ENCODE data around the gene CDC25A. TPM values are rescaled to one million over a fixed set of nuclear protein-coding genes. Genes with fewer than 3 reads are reported as not detected.
"Not testable (repeated sequence)": the region's sequence is repeated elsewhere in the genome, so short reads cannot be mapped to it uniquely, and the experiment has no call there.

The CDC25A gene
- total RNA-seq, 3 donors from 2014 or later (not counting 1 experiment from before 2014, with no cell fraction given) = 0.56 to 1.3 (median 0.72) TPM

- Mint-ChIP-seq H3K9me3 (no peaks in the 10 kb centered on the region), H3K4me1 (no peaks in the 10 kb centered on the region), H3K36me3 (no peaks in the 10 kb centered on the region), H3K27ac (no peak overlapping the region), H3K4me3 (no peak overlapping the region), H3K27me3 (ENCODE audit: low read depth in 2 of 2) (no peaks in the 10 kb centered on the region)
- WGBS (ENCODE audit: insufficient coverage) = 83% methylated on average over 3 of the region's 3 CpGs
- DNase-seq = no peak
- no peaks in the 10 kb centered on the region for H3K27me3 ChIP-seq (ENCODE audit: control insufficient read depth, insufficient read depth, low read length)
- no peaks in the 10 kb centered on the region for H3K9me3 ChIP-seq (ENCODE audit: control insufficient read depth, insufficient read depth, low read length)
- intact Hi-C loops (cut with micrococcal nuclease) = no loop called here
- no peak overlapping the region for H3K27ac ChIP-seq (ENCODE audit: low read length)
- no peak for TF ChIP-seq CTCF (IDR thresholded peaks at IDR 0.05)
- no peak for ATAC-seq
- no peaks in the 10 kb centered on the region for H3K4me1 ChIP-seq (ENCODE audit: control insufficient read depth, insufficient read depth, low read length)
- H3K36me3 ChIP-seq (ENCODE audit: control insufficient read depth, insufficient read depth, low read length) = no peaks in the 10 kb centered on the region
- H3K4me3 ChIP-seq (ENCODE audit: low read length) = no peak overlapping the region
Observed at GRCh38 chr3:48215019-48215418, 26.8 kb upstream of the CDC25A start.

GRCh38 chr3:48214225-48214624 is 26.0 kb upstream of the CDC25A start:
- no peaks in the 10 kb centered on the region for H3K27me3 Mint-ChIP-seq (ENCODE audit: low read depth in 2 of 2)
- DNase-seq = no peak
- Histone ChIP-seq H3K27me3 (ENCODE audit: control insufficient read depth, insufficient read depth, low read length) (no peaks in the 10 kb centered on the region), H3K36me3 (ENCODE audit: control insufficient read depth, insufficient read depth, low read length) (no peaks in the 10 kb centered on the region), H3K4me3 (ENCODE audit: low read length) (no peak overlapping the region), H3K27ac (ENCODE audit: low read length) (no peak overlapping the region), H3K4me1 (ENCODE audit: control insufficient read depth, insufficient read depth, low read length) (no peaks in the 10 kb centered on the region), H3K9me3 (ENCODE audit: control insufficient read depth, insufficient read depth, low read length) (no peaks in the 10 kb centered on the region)
- intact Hi-C loops (cut with micrococcal nuclease) = no loop called here
- H3K4me1 Mint-ChIP-seq = no peaks in the 10 kb centered on the region
- H3K4me3 Mint-ChIP-seq = no peak overlapping the region
- 90% methylated on average over 3 of the region's 3 CpGs for WGBS (ENCODE audit: insufficient coverage)
- TF ChIP-seq CTCF (IDR thresholded peaks at IDR 0.05) = no peak
- no peaks in the 10 kb centered on the region for H3K36me3 Mint-ChIP-seq
- no peak for ATAC-seq
- no peak overlapping the region for H3K27ac Mint-ChIP-seq
- no peaks in the 10 kb centered on the region for H3K9me3 Mint-ChIP-seq

GRCh38 chr3:48211776-48212175 is 23.6 kb upstream of the CDC25A start:
- H3K4me1 ChIP-seq (ENCODE audit: control insufficient read depth, insufficient read depth, low read length); H3K4me3 Mint-ChIP-seq; ATAC-seq; H3K36me3 ChIP-seq (ENCODE audit: control insufficient read depth, insufficient read depth, low read length); H3K4me1 Mint-ChIP-seq; DNase-seq; intact Hi-C loops (cut with micrococcal nuclease); H3K9me3 Mint-ChIP-seq; H3K27me3 ChIP-seq (ENCODE audit: control insufficient read depth, insufficient read depth, low read length); H3K27ac Mint-ChIP-seq; H3K4me3 ChIP-seq (ENCODE audit: low read length); H3K27me3 Mint-ChIP-seq (ENCODE audit: low read depth in 2 of 2); H3K36me3 Mint-ChIP-seq; H3K9me3 ChIP-seq (ENCODE audit: control insufficient read depth, insufficient read depth, low read length); H3K27ac ChIP-seq (ENCODE audit: low read length): not testable (repeated sequence)
- WGBS (ENCODE audit: insufficient coverage) = 96% methylated on average over 8 of the region's 36 CpGs

GRCh38 chr3:48210534-48210933 is 22.3 kb upstream of the CDC25A start:
- ATAC-seq; H3K27me3 ChIP-seq (ENCODE audit: control insufficient read depth, insufficient read depth, low read length); H3K4me1 Mint-ChIP-seq; DNase-seq; H3K9me3 Mint-ChIP-seq; H3K27me3 Mint-ChIP-seq (ENCODE audit: low read depth in 2 of 2); H3K27ac Mint-ChIP-seq; intact Hi-C loops (cut with micrococcal nuclease); H3K36me3 Mint-ChIP-seq; H3K9me3 ChIP-seq (ENCODE audit: control insufficient read depth, insufficient read depth, low read length); H3K4me3 ChIP-seq (ENCODE audit: low read length); H3K4me3 Mint-ChIP-seq; H3K27ac ChIP-seq (ENCODE audit: low read length); H3K4me1 ChIP-seq (ENCODE audit: control insufficient read depth, insufficient read depth, low read length); H3K36me3 ChIP-seq (ENCODE audit: control insufficient read depth, insufficient read depth, low read length): not testable (repeated sequence)
- WGBS (ENCODE audit: insufficient coverage) = 85% methylated on average over 28 of the region's 48 CpGs

- no peak for TF ChIP-seq CTCF (IDR thresholded peaks at IDR 0.05)
- no peaks in the 10 kb centered on the region for H3K9me3 Mint-ChIP-seq
- intact Hi-C loops (cut with micrococcal nuclease) = no loop called here
- Histone ChIP-seq H3K4me1 (ENCODE audit: control insufficient read depth, insufficient read depth, low read length) (no peaks in the 10 kb centered on the region), H3K9me3 (ENCODE audit: control insufficient read depth, insufficient read depth, low read length) (no peaks in the 10 kb centered on the region), H3K4me3 (ENCODE audit: low read length) (no peak overlapping the region), H3K27ac (ENCODE audit: low read length) (no peak overlapping the region), H3K36me3 (ENCODE audit: control insufficient read depth, insufficient read depth, low read length) (no peaks in the 10 kb centered on the region), H3K27me3 (ENCODE audit: control insufficient read depth, insufficient read depth, low read length) (no peaks in the 10 kb centered on the region)
- no peaks in the 10 kb centered on the region for H3K4me1 Mint-ChIP-seq
- DNase-seq (no peak), ATAC-seq (no peak)
- H3K36me3 Mint-ChIP-seq = no peaks in the 10 kb centered on the region
- 94% methylated on average over 4 of the region's 4 CpGs for WGBS (ENCODE audit: insufficient coverage)
- H3K27me3 Mint-ChIP-seq (ENCODE audit: low read depth in 2 of 2) = no peaks in the 10 kb centered on the region
- H3K4me3 Mint-ChIP-seq = no peak overlapping the region
- no peak overlapping the region for H3K27ac Mint-ChIP-seq
Observed at GRCh38 chr3:48209445-48209844, 21.2 kb upstream of the CDC25A start.

Measured in natural killer cell (primary cell).